ENCODE measurements around the gene ZNF658. TPM values are rescaled to one million over a fixed set of nuclear protein-coding genes. Genes with fewer than 3 reads are reported as not detected.

ZNF658 gene
- polyA plus RNA-seq, 1 donor from 2014 or later: 2.9 TPM

Other genes with a start within 250 kb of the ZNF658 start
- not detected for gene SPATA31A3, start 91.8 kb downstream of the ZNF658 start, polyA plus RNA-seq